GM21786 (cell line): Measurements from ENCODE around the gene GALNT15.

Experiments
- ATAC-seq: cut with Tn5 transposase; IDR thresholded peaks from one replicate; pipeline ENCODE4 v1.9.1; 2021; ENCODE audit not compliant: unreplicated experiment

The GALNT15 gene

GRCh38 chr3:16186086-16186485 lies 11.6 kb downstream of the GALNT15 start:
- no peak for ATAC-seq

- no peak for ATAC-seq
Measured at GRCh38 chr3:16186565-16186964, 12.1 kb downstream of the GALNT15 start.

DNA sequence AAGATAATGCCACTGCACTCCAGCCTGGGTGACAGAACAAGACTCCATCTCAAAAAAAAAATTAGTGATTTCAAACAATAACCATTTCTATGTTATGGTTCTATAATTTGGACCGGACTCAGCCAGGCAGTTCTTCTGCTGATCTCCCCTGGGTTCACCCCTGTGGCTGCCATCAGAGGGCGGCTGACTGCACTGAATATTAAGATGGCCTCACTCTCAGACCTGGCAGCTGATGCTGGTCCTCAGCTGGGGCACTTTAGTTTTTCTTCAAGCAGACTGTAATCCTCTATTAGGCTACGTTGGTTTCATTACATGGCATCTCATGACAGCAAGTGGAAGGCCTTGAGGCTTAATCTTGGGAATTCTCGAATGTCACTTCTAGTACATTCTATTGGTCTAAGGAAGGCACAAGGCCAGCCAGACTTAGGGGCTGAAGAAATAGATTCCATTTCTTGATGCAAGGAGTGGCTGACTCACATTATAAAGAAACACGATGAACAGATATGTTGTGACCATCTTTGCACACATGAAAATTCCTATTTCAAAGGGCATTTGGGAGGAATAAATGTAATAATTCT lies 12.8 kb downstream of the GALNT15 start:
- no peak for ATAC-seq

GRCh38 chr3:16188071-16188470 lies 13.6 kb downstream of the GALNT15 start:
- no peak for ATAC-seq

DNA sequence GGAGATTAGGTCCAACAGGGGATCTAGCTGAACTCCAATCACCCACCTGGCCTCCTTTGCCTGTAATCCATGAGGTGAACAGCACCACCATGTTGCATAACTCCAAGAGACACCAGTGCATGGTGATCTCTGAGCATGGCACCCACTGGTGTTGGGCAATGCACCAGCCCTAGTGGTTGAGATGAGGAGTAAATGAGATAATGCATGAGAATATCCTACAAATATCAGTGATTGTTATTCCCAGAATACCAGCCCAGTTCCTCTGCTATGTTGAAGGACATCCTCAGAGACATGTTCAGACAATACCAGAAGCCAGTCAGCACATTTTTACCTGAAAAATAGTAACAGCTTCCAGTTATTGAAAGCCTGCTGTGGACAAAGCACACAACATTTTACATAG lies 14.7 kb downstream of the GALNT15 start:
- ATAC-seq: no peak

- no peak for ATAC-seq
Measured at GRCh38 chr3:16190704-16191103, 16.2 kb downstream of the GALNT15 start.

GRCh38 chr3:16191591-16191990 lies 17.1 kb downstream of the GALNT15 start:
- no peak for ATAC-seq

GRCh38 chr3:16192176-16192811 lies 17.8 kb downstream of the GALNT15 start:
- ATAC-seq: no peak

DNA sequence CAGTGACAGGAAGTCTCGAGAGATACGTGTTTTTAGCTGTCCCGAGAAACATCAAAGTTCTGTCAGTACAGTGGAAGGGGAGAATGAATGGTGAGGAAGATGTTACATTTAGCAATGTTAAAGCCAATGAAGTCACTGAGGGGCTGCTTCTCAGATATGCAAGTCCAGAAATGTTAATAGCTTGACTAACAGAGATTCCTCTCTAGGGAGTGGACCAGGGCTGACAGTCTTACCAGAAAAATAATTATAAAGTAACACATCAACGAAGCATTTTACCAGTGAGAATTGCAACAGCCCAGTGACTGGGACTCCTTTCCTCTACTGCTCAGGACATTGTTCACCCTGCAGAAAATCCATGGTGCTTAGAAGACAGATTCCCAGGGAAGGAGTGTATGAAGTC lies 23.9 kb downstream of the GALNT15 start:
- no peak for ATAC-seq

- no peak for ATAC-seq
Measured at GRCh38 chr3:16199769-16200168, 25.3 kb downstream of the GALNT15 start.

- no peak for ATAC-seq
Measured at GRCh38 chr3:16200411-16200810, 25.9 kb downstream of the GALNT15 start.

DNA sequence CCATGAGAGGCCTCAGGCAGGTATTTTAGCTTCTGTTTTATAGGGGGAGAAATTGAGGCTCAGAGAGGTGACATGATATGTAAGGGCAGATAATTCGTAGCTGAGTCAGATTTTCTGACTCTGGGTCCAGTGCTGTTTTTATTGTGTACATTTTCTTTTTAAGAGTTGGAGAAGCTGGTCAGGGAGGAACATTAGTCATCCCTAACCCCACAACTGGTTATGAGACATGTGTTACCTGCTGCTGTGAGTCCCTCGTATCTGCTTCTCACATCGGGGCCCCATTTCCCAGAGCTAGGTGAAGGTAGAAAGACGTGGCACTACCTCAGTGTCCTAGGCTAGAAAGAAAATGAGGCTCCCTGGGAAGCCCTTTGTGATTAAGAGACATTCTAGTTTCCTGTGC lies 28.6 kb downstream of the GALNT15 start:
- no peak for ATAC-seq

- no peak for ATAC-seq
Measured at GRCh38 chr3:16203671-16204629, 29.5 kb downstream of the GALNT15 start.

DNA sequence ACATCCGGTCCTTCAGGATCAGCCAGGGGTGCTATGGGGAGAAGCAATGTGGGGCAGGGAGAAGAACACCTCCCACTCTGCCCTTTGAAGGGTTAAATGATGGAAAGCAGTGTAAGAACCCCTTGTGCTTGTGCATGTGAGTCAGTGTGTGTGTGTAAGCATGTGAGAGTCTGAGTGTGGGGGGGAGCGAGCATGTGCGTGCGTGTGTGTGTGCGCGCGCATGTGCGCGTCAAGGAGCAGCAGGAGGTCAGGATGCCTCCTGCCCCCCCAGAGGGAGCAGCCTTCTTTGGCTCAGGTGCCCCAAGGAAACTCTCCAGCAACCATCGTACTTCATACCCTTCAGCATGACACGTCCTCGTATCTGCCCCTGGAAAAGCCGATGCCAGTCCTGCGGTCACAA lies 30.3 kb downstream of the GALNT15 start:
- ATAC-seq: no peak

DNA sequence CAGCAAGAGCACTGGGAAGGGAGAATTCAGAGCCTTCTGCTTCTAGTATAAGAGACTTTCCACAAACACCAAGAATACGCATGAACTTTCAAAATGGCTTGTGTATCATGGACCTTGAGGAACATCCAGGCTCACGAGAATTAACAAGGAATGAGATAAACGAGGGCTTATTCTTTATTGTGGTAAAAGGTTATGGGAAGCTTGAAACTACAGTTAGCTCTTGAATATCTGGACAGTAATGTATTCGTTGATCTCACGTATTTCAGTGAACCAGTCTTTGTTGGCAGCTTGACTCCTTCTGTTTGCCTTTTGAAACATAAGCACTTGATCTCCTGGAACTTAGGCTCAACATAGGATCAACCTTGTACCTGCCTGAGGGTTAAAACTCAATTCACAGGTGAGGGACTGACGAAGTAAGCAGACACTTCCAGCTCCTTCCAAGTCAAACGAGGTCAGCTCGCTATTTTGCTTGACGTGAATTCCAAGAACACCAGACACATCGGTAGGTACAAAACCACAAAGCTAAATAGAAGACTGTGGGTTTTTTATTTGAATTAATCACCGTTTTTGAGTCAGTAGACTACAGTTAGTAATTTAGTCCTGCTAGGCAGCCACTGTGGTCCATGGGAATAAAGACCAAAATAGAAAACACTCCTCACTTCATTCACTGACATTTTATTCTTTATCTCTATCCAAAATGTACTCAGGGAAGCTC lies 30.8 kb downstream of the GALNT15 start:
- no peak for ATAC-seq

DNA sequence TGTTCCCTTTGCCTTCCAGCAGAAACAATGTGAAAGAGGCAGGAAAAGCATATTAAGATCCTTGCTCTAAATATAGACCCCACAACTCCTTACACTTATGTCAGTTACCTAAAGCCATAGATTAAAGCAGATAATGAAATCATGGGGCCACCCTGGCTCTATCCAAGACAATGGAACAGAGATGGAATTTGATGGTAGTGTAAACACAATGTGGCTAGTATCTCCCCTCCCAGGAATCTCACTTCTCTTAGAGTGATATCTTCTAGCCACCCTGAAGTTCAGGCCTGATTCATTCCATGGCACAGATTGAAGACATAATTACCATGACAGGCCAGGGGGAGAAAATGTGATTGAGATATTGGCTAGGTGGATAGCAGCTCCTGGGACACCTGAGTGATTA lies 32.6 kb downstream of the GALNT15 start:
- ATAC-seq: no peak

- no peak for ATAC-seq
Measured at GRCh38 chr3:16211176-16211904, 36.9 kb downstream of the GALNT15 start.

- no peak for ATAC-seq
Measured at GRCh38 chr3:16214366-16214765, 39.9 kb downstream of the GALNT15 start.

- no peak for ATAC-seq
Measured at GRCh38 chr3:16216373-16216935, 42.0 kb downstream of the GALNT15 start.

- ATAC-seq: no peak
Measured at GRCh38 chr3:16219777-16220176, 45.3 kb downstream of the GALNT15 start.
